Astrocyte (in vitro differentiated cells and primary cell): ENCODE measurements around the gene TFDP3.

Experiments used
- CTCF ChIP-seq: IDR thresholded peaks from 2 replicates; pipeline ENCODE4 v1.5.1; 2011; ENCODE audit warnings: low read depth, mild to moderate bottlenecking, inconsistent platforms, low read length, moderate library complexity; ENCODE audit not compliant: insufficient read depth
- EZH2 ChIP-seq: IDR thresholded peaks from 2 replicates; pipeline ENCODE4 v1.6.1; 2012; ENCODE audit warnings: mild to moderate bottlenecking, low read length, inconsistent platforms; ENCODE audit not compliant: insufficient read depth

DNA sequence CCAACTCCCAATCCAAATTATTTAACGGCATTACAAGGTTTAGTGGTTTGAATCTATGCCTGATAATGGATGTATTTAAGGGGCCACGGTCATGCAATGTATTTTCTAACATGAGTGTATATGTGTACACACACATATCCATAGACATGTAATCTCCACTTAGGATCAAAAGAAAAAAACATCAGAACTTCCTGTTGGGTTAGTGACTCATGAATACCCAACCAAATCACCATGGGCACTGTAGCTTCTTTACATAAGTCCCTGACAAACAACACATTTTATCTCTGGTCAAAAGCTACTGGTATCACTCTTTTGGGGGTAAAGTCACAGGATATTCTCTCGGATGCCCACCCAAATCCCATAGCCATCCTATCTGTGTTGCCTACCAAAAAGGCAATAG is 36.5 kb upstream of the TFDP3 start:
- TF ChIP-seq CTCF, result no peak
- no peak for TF ChIP-seq EZH2
